LNCaP clone FGC (cell line): ENCODE measurements around the gene LCN1.

Source experiments
- DNase-seq: peaks from one replicate; pipeline ENCODE4 v3.0.0-alpha.2; 2011; ENCODE audit warnings: low read depth
- H3K4me3 ChIP-seq: 2 replicates; pipeline ENCODE4 v1.5.1; 2011; ENCODE audit warnings: mild to moderate bottlenecking, low read depth, low read length, control low read depth
- TF ChIP-seq, protein P1 (sequence below): IDR thresholded peaks from 2 replicates; pipeline ENCODE4 v1.5.1; 2012; ENCODE audit warnings: mild to moderate bottlenecking; ENCODE audit not compliant: control insufficient read depth, insufficient read depth; ENCODE audit errors: extremely low read depth

The LCN1 gene

DNA sequence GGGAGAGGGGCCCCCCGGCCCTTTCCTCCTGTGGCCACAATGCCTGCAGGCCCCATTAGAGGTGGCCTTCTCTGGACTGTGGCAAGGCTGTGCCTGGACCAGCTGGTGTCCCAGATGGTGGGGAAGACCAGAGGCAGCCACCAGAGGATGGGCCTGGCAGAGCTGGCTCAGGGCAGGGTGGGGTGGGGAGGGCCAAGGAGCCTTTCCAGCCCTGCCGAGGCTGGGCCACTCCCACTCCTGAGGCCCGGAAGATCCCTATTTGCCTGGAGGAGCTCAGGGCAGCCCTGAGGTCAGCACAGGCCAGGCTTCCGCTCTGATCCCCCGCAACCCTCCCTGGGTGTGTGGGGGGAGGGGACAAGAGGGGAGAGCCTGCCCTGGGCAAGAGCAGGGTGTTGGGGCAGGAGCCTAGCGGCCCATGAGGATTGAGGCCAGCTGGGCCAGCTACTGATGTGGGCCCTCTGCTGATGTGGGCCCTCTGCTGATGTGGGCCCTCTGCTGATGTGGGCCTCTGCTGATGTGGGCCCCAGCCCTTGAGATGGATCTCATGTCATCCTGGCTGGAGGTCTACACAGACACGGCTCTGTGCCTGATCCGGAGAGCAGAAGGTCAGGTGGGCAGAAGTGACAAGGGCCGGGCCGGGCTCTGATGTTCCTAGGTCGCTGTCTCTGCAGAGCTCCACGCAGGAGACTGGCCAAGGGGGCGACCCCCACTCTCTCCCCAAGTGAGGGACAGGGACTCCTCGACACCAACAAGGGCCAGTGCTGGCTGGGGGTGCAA is 14.7 kb upstream of the LCN1 start:
- no peak for DNase-seq
- H3K4me3 ChIP-seq = no peak overlapping the region
- TF ChIP-seq, protein P1, sequence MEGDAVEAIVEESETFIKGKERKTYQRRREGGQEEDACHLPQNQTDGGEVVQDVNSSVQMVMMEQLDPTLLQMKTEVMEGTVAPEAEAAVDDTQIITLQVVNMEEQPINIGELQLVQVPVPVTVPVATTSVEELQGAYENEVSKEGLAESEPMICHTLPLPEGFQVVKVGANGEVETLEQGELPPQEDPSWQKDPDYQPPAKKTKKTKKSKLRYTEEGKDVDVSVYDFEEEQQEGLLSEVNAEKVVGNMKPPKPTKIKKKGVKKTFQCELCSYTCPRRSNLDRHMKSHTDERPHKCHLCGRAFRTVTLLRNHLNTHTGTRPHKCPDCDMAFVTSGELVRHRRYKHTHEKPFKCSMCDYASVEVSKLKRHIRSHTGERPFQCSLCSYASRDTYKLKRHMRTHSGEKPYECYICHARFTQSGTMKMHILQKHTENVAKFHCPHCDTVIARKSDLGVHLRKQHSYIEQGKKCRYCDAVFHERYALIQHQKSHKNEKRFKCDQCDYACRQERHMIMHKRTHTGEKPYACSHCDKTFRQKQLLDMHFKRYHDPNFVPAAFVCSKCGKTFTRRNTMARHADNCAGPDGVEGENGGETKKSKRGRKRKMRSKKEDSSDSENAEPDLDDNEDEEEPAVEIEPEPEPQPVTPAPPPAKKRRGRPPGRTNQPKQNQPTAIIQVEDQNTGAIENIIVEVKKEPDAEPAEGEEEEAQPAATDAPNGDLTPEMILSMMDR = no peak

DNA sequence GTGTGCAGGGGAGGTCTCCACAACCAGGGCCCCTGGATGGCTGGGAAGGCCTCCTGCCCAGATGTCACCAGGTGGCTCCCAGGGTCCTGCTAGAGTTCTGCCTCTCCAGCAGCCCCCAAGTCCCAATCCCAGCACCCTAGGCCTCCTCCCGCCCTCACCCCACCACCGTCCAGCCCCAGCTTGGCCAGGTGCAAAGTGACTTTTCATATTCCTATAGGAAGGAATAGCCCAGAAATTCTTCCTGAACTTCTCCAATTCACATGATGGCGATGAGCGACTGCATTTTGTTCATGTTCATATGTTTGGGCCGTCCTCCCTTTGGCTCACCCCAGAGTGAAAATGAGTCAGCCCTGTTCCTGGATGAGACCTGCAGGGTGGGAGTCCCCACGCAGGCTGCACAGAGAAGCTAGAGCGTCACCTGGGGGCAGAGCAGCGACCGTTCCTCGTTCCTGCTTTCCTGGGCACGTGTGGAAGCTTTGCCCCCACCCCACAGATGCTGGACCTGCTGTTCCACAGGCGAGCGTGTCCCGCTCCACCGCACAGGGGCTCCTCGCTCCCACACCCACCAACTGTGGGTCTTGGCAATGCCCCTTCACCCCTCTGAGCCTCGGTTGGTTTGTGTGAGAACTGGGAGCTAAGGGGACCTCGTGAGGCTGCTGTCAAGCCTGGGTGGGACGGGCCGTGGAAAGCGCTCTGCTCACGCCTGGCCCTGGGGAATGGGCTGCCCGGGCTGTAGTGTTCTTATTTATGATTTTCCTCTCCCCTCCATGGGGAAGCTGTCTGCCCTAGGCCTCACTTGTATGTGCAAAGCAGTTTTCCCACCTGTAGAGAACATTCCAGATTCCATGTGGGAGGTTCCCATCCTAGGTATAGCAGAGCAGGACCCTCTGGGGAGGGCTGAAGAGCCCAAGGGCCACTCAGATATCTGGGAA is 13.9 kb upstream of the LCN1 start:
- TF ChIP-seq, protein P1 = no peak
- no peak for DNase-seq
- no peak overlapping the region for H3K4me3 ChIP-seq

DNA sequence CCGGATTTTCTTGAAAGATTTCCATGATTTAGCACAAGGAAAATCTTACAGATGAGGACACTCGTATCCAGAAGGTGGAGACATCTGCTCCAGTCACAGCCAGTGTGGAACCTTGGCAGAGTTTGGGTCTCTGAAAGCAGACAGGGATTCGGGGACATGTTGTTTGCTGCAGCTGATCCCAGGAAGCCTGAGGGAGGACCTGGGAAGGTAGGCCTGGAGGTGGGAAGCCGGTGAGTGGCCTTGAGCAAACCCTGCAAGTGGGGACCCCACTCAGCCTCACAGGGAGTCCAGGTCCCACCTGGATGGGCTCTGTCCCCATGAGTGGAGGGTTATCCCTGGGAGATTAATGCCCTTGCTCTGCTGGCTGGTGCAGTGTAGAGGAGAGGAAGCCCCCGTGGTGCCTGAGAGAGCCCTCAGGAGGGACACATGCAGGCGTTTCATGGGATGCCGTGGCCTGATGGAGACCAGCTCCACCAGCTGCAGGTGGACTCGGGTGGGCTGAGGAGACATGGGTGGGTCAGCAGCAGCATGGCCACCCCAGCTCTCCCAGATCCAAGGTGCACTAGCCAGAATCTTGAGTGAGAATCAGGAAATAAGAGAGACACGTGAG is 12.9 kb upstream of the LCN1 start:
- no peak overlapping the region for H3K4me3 ChIP-seq
- no peak for DNase-seq
- TF ChIP-seq, protein P1 = no peak

DNA sequence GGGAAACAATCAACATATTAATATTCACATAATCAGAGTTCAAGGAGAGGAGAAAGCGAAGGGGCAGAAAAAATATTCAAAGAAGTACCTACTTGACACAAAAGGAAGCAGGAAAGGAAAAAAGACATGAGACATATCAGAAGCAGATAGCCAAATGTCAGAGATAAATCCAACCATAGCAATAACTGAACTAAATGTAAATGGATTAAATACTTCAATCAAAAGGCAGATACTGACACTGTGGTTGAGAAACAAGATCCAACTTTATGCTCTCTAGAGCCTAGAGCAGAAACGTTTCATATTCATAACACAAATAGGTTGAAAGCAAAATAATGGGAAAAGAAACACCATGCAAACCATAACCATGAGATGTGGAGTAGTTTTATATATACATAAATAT is 11.8 kb upstream of the LCN1 start:
- TF ChIP-seq, protein P1 = no peak
- no peak overlapping the region for H3K4me3 ChIP-seq
- DNase-seq = no peak

DNA sequence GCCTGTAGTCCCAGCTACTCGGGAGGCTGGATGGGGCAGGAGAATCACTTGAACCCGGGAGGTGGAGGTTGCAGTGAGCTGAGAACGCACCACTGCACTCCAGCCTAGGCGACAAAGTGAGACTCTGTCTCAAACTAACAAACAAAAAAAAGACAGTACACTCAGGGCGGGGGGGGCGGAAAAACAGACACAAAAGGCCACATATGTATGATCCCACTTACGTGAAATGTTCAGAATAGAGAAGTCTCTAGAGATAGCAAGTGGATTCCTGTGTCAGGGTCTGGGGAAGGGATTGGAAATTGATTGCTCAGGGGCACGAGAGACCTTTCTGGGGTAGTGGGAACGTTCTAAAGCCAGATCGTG is 9.0 kb upstream of the LCN1 start:
- no peak for DNase-seq
- no peak overlapping the region for H3K4me3 ChIP-seq
- TF ChIP-seq, protein P1 = no peak

DNA sequence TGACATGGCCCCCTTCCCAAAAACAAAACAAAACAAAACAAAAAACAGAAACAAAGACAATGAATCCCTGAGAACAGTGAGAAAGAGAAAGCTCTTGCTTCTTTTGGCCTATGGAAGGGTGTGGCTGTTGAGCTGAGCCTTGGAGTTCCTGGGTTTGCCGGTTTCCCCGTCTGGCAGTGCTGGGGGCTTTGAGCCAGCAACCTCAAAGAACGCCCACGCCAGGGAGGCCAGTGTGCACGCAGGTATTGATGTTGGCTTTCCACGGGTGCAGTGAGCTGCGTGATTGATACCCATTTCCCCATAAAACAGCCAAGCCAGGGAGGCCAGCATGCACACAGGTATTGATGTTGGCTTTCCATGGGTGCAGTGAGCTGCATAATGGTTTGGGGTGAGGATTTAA is 8.3 kb upstream of the LCN1 start:
- TF ChIP-seq, protein P1 = no peak
- DNase-seq = no peak
- no peak overlapping the region for H3K4me3 ChIP-seq
